ENCODE measurements around the gene BOC. TPM values are rescaled to one million over a fixed set of nuclear protein-coding genes. Genes with fewer than 3 reads are reported as not detected.
"Not testable (repeated sequence)": the region's sequence is repeated elsewhere in the genome, so short reads cannot be mapped to it uniquely, and the experiment has no call there.

The BOC gene
- total and polyA plus RNA-seq, 12 donors, result 2.1 to 13.9 (median 4.9) TPM

DNA sequence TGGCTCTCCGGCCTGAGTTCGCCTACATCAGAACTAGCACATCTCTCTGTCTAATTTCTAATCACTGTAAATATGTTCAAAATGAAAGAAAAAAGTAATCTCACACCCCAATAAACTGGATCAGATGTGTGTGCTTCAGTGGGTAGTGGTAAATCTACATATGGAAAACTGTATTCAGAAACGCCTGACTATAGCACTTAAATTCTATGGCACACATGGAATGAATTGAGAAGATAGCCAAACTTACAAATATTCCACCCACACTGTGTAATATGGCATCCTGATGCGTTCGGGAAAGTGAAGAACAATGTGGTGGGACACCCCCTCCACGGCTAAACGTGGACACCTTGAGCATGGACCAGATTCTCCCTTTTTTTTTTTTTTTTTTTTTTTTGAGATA lies 40.6 kb upstream of the BOC start:
- intact Hi-C loops (cut with DNase I), result no loop called here
- Histone ChIP-seq H3K36me3 (no peaks in the 10 kb centered on the region), H3K27ac (no peak overlapping the region), H3K9me3 (no peaks in the 10 kb centered on the region), H3K4me3 (no peak overlapping the region), H3K4me1 (peaks cover 0 to 17% (median 14%) of the 10 kb centered on the region in 9 donors), H3K27me3 (no peaks in the 10 kb centered on the region)
- ATAC-seq (no peak), DNase-seq (no peak)
- WGBS, 2 donors, result 94% methylated on average over 7 of the region's 7 CpGs
- TF ChIP-seq, protein P1, sequence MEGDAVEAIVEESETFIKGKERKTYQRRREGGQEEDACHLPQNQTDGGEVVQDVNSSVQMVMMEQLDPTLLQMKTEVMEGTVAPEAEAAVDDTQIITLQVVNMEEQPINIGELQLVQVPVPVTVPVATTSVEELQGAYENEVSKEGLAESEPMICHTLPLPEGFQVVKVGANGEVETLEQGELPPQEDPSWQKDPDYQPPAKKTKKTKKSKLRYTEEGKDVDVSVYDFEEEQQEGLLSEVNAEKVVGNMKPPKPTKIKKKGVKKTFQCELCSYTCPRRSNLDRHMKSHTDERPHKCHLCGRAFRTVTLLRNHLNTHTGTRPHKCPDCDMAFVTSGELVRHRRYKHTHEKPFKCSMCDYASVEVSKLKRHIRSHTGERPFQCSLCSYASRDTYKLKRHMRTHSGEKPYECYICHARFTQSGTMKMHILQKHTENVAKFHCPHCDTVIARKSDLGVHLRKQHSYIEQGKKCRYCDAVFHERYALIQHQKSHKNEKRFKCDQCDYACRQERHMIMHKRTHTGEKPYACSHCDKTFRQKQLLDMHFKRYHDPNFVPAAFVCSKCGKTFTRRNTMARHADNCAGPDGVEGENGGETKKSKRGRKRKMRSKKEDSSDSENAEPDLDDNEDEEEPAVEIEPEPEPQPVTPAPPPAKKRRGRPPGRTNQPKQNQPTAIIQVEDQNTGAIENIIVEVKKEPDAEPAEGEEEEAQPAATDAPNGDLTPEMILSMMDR (IDR thresholded peaks at IDR 0.05), result no peak

DNA sequence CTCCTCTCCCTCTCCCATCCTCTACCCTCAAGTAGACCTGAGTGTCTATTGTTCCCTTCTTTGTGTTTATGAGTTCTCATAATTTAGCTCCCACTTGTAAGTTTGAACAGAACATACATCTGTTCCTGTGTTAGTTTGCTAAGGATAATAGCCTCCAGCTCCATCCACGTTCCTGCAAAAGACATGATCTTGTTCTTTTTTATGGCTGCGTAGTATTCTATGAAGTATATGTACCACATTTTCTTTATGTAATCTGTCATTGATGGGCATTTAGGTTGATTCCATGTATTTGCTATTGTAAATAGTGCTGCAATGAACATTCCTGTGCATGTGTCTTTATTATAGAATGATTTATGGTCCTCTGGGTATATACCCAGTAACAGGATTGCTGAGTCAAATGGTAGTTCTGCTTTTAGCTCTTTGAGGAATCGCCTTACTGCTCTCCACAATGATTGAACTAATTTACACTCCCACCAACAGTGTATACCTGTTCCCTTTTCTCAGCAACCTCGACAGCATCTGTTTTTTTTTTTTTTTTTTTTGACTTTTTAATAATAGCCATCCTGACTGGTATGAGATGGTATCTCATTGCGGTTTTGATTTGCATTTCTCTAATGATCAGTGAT lies 39.6 kb upstream of the BOC start:
- 92 to 95% methylated on average over 5 of the region's 5 CpGs for WGBS, 2 donors
- H3K4me1 ChIP-seq; H3K4me3 ChIP-seq; intact Hi-C loops (cut with DNase I); H3K9me3 ChIP-seq; H3K27me3 ChIP-seq; H3K36me3 ChIP-seq; DNase-seq; ATAC-seq; H3K27ac ChIP-seq: not testable (repeated sequence)

DNA sequence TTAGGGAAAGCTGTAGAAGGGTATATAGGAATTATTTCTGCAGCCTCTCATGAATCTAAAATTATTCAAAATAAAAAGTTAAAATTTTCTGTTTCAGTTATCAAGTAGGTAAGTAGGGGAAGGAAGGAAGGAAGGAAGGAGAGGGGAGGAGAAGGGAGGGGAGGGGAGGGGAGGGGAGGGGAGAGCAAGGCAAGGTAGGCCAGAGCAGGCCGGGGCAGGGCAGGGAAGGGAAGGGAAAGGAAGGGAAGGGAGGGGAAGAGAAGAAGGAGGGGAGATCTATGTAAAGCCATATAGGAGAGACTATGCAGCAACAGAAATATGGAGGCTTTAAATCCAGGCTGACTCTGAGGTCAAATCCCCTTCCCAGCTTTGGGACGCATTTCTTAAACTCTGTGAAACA lies 38.3 kb upstream of the BOC start:
- Histone ChIP-seq H3K4me1 (no peaks in the 10 kb centered on the region), H3K9me3 (no peaks in the 10 kb centered on the region), H3K36me3 (no peaks in the 10 kb centered on the region), H3K27ac (no peak overlapping the region), H3K27me3 (no peaks in the 10 kb centered on the region), H3K4me3 (no peak overlapping the region)
- WGBS, 2 donors, result 81 to 82% methylated on average over 2 of the region's 2 CpGs
- TF ChIP-seq, protein P1 (IDR thresholded peaks at IDR 0.05), result no peak
- DNase-seq (no peak), ATAC-seq (no peak)
- intact Hi-C loops (cut with DNase I), result no loop called here

DNA sequence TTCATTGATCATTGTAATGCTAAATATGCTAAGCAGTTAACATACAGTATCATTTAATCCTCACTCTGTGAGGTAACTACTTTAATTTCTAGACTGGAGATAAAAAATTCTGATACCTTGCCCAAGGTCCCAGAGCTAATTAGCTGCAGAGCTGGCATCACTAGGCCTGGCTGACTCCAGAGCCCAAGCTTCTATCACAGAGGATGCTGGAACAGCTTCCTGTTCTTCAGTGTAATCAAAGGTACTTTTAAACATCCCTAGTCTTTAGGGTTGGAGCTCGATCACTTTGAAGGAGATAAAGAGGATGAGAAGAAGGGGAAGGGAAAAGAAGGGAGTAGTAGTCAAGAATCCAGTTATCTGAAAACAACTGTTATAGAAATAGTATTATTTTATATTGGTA lies 37.1 kb upstream of the BOC start:
- Histone ChIP-seq H3K4me1 (no peaks in the 10 kb centered on the region), H3K27me3 (no peaks in the 10 kb centered on the region), H3K4me3 (no peak overlapping the region), H3K36me3 (no peaks in the 10 kb centered on the region), H3K9me3 (no peaks in the 10 kb centered on the region), H3K27ac (no peak overlapping the region)
- DNase-seq (no peak), ATAC-seq (no peak)
- intact Hi-C loops (cut with DNase I), result no loop called here
- WGBS, 2 donors, result 66 to 70% methylated on average over 1 of the region's 1 CpG
- TF ChIP-seq, protein P1 (IDR thresholded peaks at IDR 0.05), result no peak

DNA sequence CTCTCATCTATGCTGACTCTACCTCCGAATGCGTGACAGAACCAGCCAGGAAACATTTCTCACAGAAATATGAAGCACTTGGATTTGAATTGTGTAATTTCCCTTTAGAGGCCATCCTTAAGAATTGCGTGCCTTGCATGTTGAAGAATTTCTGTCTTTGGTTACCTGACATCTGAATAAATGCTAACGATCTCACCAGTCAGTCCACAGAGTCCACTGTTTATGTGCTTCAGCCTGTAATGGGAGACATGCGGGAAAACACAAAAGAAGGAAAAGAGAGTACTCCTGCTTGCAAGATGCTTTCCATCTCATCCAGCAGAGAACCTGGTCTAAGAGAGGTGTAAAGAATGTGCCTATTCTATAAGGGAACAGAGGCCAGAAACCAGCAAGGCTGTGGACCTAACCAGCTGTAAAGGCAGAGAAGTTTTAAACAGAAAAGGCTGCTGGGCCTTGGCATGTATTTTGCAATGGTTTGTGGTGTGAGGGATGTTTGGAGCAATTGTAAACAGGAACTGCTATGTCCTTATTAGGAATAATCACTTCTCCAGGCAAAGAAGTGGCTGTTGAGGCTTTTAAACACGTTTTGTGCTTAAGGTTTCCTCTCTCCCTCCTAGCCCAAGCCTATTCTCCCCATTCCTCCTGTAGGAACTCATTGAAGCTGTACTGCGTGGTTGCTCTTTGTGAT lies 36.4 kb upstream of the BOC start:
- no peak for DNase-seq
- 70 to 71% methylated on average over 7 of the region's 7 CpGs for WGBS, 2 donors
- intact Hi-C loops (cut with DNase I), result no loop called here
- H3K4me3 ChIP-seq, result no peak overlapping the region
- H3K27ac ChIP-seq, result no peak overlapping the region
- H3K9me3 ChIP-seq, result no peaks in the 10 kb centered on the region
- H3K27me3 ChIP-seq, result no peaks in the 10 kb centered on the region
- TF ChIP-seq, protein P1 (IDR thresholded peaks at IDR 0.05), result no peak
- ATAC-seq, result no peak
- H3K36me3 ChIP-seq, result no peaks in the 10 kb centered on the region
- H3K4me1 ChIP-seq, result no peaks in the 10 kb centered on the region
